ENCODE data around the gene CRYBG3. TPM values are rescaled to one million over a fixed set of nuclear protein-coding genes. Genes with fewer than 3 reads are reported as not detected.
"Not testable (repeated sequence)": the region's sequence is repeated elsewhere in the genome, so short reads cannot be mapped to it uniquely, and the experiment has no call there.

CRYBG3 gene
- total RNA-seq, 4 donors from 2014 or later: 27.9 to 35.4 (median 31.9) TPM

DNA sequence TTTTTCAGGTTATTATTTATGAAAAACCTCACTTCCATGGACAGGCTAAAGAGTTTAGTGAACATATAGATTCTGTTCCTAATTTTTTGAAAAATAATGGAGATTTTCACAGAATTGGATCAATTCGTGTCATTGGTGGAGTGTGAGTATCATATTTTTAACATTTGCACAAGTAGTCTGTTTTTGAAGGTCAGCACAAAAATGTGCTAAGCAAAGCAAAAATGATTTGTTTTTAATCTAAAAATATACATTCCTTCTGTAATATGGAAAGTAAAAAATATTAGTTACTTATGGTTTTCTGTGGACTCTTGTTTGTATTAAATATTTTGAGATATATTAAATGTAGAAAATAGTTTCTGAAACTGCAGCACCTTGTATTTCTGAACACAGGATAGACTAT, 71.0 kb downstream of the CRYBG3 start:
- intact Hi-C loops (cut with DNase I; ENCODE audit: low total_unique reads): no loop called here
- no peak for DNase-seq (ENCODE audit: low spot score in 2 of 2)
- no peak overlapping the region for H3K4me3 ChIP-seq (ENCODE audit: low read depth, poor library complexity, severe bottlenecking)
- WGBS, 2 donors: 87 to 92% methylated on average over 1 of the region's 1 CpG
- TF ChIP-seq POLR2A (IDR thresholded peaks at IDR 0.05): no peak

DNA sequence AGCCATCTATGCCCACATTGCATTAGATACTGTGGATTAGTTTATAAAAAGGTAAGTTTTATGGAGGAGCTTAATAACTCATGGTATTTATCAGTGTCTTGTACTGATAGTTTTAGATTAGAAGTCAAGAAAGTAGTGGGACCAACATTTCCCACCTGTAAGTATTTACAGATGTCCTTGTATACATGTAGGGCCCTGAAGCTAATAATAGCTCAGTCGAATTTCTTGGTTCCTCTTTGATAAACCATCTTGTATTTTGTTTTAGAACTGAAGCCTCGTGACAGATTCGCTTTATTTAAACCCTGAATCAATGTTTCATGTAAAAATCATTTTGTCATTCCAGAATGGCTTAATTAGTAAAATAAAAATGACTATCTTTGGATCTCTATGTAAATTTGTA, 73.4 kb downstream of the CRYBG3 start:
- TF ChIP-seq, protein P1, sequence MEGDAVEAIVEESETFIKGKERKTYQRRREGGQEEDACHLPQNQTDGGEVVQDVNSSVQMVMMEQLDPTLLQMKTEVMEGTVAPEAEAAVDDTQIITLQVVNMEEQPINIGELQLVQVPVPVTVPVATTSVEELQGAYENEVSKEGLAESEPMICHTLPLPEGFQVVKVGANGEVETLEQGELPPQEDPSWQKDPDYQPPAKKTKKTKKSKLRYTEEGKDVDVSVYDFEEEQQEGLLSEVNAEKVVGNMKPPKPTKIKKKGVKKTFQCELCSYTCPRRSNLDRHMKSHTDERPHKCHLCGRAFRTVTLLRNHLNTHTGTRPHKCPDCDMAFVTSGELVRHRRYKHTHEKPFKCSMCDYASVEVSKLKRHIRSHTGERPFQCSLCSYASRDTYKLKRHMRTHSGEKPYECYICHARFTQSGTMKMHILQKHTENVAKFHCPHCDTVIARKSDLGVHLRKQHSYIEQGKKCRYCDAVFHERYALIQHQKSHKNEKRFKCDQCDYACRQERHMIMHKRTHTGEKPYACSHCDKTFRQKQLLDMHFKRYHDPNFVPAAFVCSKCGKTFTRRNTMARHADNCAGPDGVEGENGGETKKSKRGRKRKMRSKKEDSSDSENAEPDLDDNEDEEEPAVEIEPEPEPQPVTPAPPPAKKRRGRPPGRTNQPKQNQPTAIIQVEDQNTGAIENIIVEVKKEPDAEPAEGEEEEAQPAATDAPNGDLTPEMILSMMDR (IDR thresholded peaks at IDR 0.05): no peak
- no peak for TF ChIP-seq POLR2A (IDR thresholded peaks at IDR 0.05)
- no peak overlapping the region for H3K4me3 ChIP-seq (ENCODE audit: low read depth, poor library complexity, severe bottlenecking)
- WGBS, 2 donors: 91% methylated on average over 3 of the region's 3 CpGs
- no peak for DNase-seq (ENCODE audit: low spot score in 2 of 2)
- intact Hi-C loops (cut with DNase I; ENCODE audit: low total_unique reads): no loop called here

DNA sequence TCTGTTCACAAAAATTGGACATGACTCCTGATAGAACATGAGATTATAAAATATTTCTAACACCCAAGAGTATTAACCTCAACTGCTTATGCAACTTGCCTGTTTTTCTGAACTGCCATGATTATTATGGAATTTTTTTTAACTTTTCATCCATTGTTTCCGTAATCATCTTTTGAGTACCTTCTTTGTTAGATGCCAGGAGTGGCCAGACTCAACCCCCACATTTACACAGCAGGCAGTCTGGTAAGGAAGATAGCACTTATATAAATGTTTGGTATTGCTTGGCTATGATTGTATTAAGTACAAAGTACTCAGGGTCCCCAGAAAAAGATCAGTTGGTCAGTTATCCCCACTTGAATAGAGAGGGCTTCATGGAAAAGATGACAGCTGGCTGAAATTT, 74.3 kb downstream of the CRYBG3 start:
- 92 to 96% methylated on average over 1 of the region's 1 CpG for WGBS, 2 donors
- intact Hi-C loops (cut with DNase I; ENCODE audit: low total_unique reads): no loop called here
- no peak overlapping the region for H3K4me3 ChIP-seq (ENCODE audit: low read depth, poor library complexity, severe bottlenecking)
- TF ChIP-seq, protein P1 (IDR thresholded peaks at IDR 0.05): no peak
- TF ChIP-seq POLR2A (IDR thresholded peaks at IDR 0.05): no peak
- DNase-seq (ENCODE audit: low spot score in 2 of 2): no peak

GRCh38 chr3:97896547-97896946, 74.7 kb downstream of the CRYBG3 start:
- H3K4me3 ChIP-seq (ENCODE audit: low read depth, poor library complexity, severe bottlenecking): no peak overlapping the region
- TF ChIP-seq, protein P1 (IDR thresholded peaks at IDR 0.05): no peak
- TF ChIP-seq POLR2A (IDR thresholded peaks at IDR 0.05): no peak
- DNase-seq (ENCODE audit: low spot score in 2 of 2): no peak
- intact Hi-C loops (cut with DNase I; ENCODE audit: low total_unique reads): no loop called here
- WGBS, 2 donors: 86 to 93% methylated on average over 3 of the region's 3 CpGs

GRCh38 chr3:97899331-97899730, 77.5 kb downstream of the CRYBG3 start:
- H3K4me3 ChIP-seq (ENCODE audit: low read depth, poor library complexity, severe bottlenecking): no peak overlapping the region
- intact Hi-C loops (cut with DNase I; ENCODE audit: low total_unique reads): no loop called here
- TF ChIP-seq POLR2A (IDR thresholded peaks at IDR 0.05): no peak
- DNase-seq (ENCODE audit: low spot score in 2 of 2): no peak

DNA sequence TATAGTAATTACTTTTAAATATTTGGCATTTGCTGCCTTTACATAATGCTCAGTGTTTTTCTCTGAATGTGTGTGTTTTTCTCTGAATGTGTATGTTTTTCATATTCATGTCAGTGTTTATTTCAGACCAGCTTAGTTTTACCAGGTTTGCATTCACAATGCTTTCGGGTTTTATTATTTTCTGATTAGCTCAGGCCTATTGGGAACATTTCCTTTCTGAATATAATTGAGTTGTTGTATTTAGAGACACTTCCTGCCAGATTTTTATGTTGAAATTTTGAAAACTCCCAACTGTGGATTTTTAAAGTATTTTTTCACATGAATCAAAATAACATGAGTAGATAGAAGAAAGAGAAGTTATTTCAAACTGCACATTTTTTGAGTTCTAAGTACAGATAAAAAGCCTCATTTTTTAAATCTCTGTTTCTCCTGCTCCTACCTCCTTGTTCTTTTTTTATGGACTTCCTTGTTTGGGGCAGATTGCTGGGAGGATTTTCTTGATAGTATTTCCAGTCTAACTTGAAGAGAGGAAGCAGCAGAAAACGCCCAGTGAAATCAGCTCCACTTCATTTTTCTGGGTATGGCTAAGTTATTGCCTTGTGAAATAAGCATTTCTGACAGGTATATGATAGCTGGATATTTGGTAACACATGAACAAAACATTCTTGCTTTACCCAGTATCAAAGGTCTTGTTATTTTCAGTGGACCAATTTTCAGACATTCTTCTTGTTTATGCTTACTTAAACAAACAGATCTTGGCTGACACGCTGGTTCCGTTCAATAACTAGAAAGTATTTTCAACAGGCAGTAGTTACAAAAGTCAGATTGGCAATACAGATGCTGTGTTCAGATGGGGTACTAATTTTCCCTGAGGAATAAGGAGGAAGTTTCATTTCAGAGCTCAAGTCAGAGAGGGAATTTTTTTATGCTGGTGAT, 79.8 kb downstream of the CRYBG3 start:
- TF ChIP-seq, protein P1 (IDR thresholded peaks at IDR 0.05): no peak
- TF ChIP-seq POLR2A (IDR thresholded peaks at IDR 0.05): no peak
- no peak for DNase-seq (ENCODE audit: low spot score in 2 of 2)
- H3K4me3 ChIP-seq (ENCODE audit: low read depth, poor library complexity, severe bottlenecking): no peak overlapping the region
- intact Hi-C loops (cut with DNase I; ENCODE audit: low total_unique reads): no loop called here
- 34 to 44% methylated on average over 4 of the region's 4 CpGs for WGBS, 2 donors

GRCh38 chr3:97909830-97910229, 88.0 kb downstream of the CRYBG3 start:
- H3K4me3 ChIP-seq (ENCODE audit: low read depth, poor library complexity, severe bottlenecking); intact Hi-C loops (cut with DNase I; ENCODE audit: low total_unique reads); DNase-seq (ENCODE audit: low spot score in 2 of 2): not testable (repeated sequence)
- 73 to 80% methylated on average over 1 to 2 of the region's 3 CpGs for WGBS, 2 donors

GRCh38 chr3:97910236-97910831, 88.5 kb downstream of the CRYBG3 start:
- not testable (repeated sequence) for DNase-seq (ENCODE audit: low spot score in 2 of 2)

More at GRCh38 chr3:97910236-97910831, 88.5 kb downstream of the CRYBG3 start:
- intact Hi-C loops (cut with DNase I; ENCODE audit: low total_unique reads); H3K4me3 ChIP-seq (ENCODE audit: low read depth, poor library complexity, severe bottlenecking): not testable (repeated sequence)
- WGBS, 2 donors: 84 to 91% methylated on average over 23 of the region's 24 CpGs
